ENCODE measurements around the gene NOS1.

NOS1 gene

DNA sequence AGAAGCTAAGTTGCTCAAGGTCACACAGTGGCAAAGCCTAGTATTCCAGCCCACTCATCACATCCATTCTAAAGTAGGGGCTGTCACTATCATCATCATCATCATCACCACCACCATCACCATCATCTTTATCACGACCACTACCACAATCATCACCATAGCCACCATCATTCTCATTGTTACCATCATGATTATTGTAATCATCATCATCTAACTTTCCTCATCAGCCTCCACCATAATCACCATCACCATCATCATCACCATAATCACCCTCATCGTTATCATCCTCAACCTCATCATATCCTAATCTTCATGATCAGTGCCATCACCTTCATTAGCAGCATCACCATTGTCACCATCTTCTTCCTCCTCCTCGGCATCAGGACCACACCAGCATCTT, 48.7 kb downstream of the NOS1 start:
- no peak for DNase-seq (ENCODE audit: low read depth, low spot score)
- in situ Hi-C loops (cut with HindIII; ENCODE audit: low sequenced_read_pairs): no loop called here
- TF ChIP-seq, protein P1, sequence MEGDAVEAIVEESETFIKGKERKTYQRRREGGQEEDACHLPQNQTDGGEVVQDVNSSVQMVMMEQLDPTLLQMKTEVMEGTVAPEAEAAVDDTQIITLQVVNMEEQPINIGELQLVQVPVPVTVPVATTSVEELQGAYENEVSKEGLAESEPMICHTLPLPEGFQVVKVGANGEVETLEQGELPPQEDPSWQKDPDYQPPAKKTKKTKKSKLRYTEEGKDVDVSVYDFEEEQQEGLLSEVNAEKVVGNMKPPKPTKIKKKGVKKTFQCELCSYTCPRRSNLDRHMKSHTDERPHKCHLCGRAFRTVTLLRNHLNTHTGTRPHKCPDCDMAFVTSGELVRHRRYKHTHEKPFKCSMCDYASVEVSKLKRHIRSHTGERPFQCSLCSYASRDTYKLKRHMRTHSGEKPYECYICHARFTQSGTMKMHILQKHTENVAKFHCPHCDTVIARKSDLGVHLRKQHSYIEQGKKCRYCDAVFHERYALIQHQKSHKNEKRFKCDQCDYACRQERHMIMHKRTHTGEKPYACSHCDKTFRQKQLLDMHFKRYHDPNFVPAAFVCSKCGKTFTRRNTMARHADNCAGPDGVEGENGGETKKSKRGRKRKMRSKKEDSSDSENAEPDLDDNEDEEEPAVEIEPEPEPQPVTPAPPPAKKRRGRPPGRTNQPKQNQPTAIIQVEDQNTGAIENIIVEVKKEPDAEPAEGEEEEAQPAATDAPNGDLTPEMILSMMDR (IDR thresholded peaks at IDR 0.05; ENCODE audit: low read depth, low read length): no peak

DNA sequence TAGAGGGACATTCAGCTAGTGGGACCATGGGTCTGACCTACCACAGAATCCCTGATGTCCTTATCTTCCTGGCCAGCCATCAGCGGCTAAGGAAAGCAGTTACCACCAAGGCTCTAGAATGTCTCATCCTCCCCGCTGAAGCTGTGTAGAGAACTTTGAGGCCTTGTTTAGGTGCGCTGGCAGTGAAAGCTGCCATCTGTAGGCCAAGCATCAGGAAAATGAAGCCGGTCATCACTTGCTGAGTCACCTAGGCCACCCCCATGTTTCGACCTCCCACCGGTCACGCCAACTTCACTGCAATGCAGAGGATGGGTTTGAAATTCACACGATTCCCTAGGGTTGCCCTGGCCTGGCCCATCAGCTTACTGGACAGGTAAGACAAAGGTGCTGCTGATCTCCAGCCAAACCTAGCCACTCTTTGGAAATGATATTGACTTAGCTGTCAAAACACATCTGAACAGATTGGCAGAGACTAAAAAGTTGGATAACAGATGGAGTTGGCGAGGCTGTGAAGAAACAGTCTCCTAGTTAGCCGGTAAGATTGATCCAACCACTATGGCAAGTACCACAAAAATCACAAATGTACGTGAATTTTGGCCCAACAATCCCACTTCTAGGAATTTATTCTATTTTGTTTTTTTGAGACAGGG, 52.0 kb downstream of the NOS1 start:
- TF ChIP-seq, protein P1 (IDR thresholded peaks at IDR 0.05; ENCODE audit: low read depth, low read length): no peak
- H3K4me3 ChIP-seq (ENCODE audit: low read depth, low read length): no peak overlapping the region
- DNase-seq (ENCODE audit: low read depth, low spot score): no peak
- in situ Hi-C loops (cut with HindIII; ENCODE audit: low sequenced_read_pairs): no loop called here

More for the DNA sequence above, 48.7 kb downstream of the NOS1 start:
- no peak overlapping the region for H3K4me3 ChIP-seq (ENCODE audit: low read depth, low read length)

DNA sequence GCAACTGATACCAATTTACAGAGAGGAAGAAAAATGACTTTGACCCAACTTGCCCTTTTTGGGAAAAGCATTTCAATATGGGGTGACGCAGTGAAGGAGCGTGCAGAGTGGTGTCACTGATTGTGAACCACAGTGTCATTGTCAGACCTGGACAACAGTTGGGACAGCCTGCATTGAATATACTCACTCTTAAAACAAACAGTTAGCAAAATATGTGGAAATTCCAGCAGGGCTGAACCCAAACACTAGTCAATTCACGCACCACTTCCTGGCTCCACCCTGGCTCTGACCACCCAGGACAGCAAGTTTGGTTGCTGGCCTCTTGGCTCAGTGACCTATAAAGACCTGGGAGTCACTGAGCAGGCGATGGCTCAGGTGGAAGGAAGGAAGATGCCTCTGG, 61.3 kb downstream of the NOS1 start:
- H3K4me3 ChIP-seq (ENCODE audit: low read depth, low read length): no peak overlapping the region
- TF ChIP-seq, protein P1 (IDR thresholded peaks at IDR 0.05; ENCODE audit: low read depth, low read length): no peak
- no peak for DNase-seq (ENCODE audit: low read depth, low spot score)
- in situ Hi-C loops (cut with HindIII; ENCODE audit: low sequenced_read_pairs): no loop called here

DNA sequence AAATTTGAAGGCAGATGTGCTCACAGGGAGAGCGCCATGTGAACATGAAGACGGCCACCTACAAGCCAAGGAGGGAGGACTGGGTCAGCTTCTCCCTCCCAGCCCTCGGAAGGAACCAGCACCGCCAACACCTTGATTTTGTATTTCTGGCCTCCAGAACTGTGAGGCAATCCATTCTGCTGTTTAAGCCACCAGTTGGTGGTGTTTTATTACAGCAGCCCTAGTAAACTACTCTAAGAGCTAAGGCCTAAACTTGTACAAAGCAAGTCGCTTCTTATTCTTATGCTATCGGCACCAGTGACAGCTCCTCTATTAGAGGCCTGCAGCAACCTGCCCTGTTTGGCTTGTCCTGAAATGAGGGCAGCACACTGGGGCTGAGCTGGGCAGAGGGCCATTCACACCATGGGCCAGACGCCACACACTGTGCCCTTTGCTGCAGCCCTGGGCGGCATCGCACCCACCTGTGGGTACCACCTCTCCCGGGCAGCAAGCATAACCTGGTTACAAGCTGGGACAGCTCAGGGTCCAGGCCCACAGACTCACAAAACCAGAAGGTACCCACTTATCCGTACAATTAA, 62.7 kb downstream of the NOS1 start:
- DNase-seq (ENCODE audit: low read depth, low spot score): no peak
- TF ChIP-seq, protein P1 (IDR thresholded peaks at IDR 0.05; ENCODE audit: low read depth, low read length): no peak
- in situ Hi-C loops (cut with HindIII; ENCODE audit: low sequenced_read_pairs): no loop called here
- H3K4me3 ChIP-seq (ENCODE audit: low read depth, low read length): no peak overlapping the region

DNA sequence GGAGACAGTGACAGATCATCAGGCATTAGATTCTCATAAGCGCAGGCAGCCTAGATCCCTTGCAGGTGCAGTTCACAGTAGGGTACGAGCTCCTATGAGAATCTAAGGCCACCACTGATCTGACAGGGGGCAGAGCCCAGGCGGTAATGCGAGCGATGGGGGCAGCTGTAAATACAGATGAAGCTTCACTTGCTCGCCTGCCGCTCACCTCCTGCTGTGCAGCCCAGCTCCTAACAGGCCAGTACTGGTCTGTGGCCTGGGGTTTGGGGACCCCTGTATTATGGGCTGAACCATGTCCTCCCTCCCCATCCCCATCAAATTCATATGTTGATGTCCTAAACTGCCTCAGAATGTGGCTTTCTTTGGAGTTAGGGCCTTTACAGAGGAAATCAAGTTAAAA, 63.2 kb downstream of the NOS1 start:
- in situ Hi-C loops (cut with HindIII; ENCODE audit: low sequenced_read_pairs): no loop called here
- DNase-seq (ENCODE audit: low read depth, low spot score): no peak
- TF ChIP-seq, protein P1 (IDR thresholded peaks at IDR 0.05; ENCODE audit: low read depth, low read length): no peak
- H3K4me3 ChIP-seq (ENCODE audit: low read depth, low read length): no peak overlapping the region

DNA sequence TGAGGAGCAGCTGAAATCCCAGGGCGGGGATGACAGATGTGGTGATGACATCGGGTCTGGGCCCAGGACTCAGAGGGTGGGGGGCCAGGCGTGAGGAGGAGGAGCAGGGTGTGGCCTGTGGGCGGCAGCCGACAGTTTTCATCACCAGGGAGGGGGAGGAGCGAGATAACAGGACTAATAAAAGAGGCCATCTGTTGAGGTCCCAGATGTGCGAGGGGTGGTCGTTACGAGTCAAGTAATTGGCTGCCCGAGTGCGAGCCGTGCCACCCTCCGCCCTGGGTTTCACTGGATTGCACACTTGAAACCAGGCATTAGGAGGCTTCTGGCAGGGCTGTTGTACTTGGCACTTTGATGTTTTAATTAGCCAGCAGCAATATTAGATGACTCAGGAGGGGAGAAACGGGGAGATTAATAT, 67.2 kb downstream of the NOS1 start:
- TF ChIP-seq, protein P1 (IDR thresholded peaks at IDR 0.05; ENCODE audit: low read depth, low read length): no peak
- no peak overlapping the region for H3K4me3 ChIP-seq (ENCODE audit: low read depth, low read length)
- in situ Hi-C loops (cut with HindIII; ENCODE audit: low sequenced_read_pairs): no loop called here
- no peak for DNase-seq (ENCODE audit: low read depth, low spot score)
